HG03097 (cell line): ENCODE data around the gene UBL7.
"Not testable (repeated sequence)": the region's sequence is repeated elsewhere in the genome, so short reads cannot be mapped to it uniquely, and the experiment has no call there.

Experiments used
- ATAC-seq: cut with Tn5 transposase; IDR thresholded peaks from one replicate; pipeline ENCODE4 v1.9.1; 2021; ENCODE audit not compliant: unreplicated experiment, low FRiP score

The UBL7 gene

GRCh38 chr15:74464897-74465296 is 3.9 kb upstream of the UBL7 start:
- ATAC-seq = no peak

GRCh38 chr15:74464216-74464615 is 3.3 kb upstream of the UBL7 start:
- no peak for ATAC-seq

GRCh38 chr15:74463634-74464033 is 2.7 kb upstream of the UBL7 start:
- ATAC-seq = no peak

- no peak for ATAC-seq
Measured at GRCh38 chr15:74461847-74462511, 1.0 kb upstream of the UBL7 start.

GRCh38 chr15:74460298-74460697 is 662 bp downstream of the UBL7 start:
- no peak for ATAC-seq

GRCh38 chr15:74459798-74460197 is 1.2 kb downstream of the UBL7 start:
- ATAC-seq = not testable (repeated sequence)

GRCh38 chr15:74458473-74458872 is 2.5 kb downstream of the UBL7 start:
- no peak for ATAC-seq

- ATAC-seq = not testable (repeated sequence)
Measured at GRCh38 chr15:74457036-74457435, 3.9 kb downstream of the UBL7 start.

GRCh38 chr15:74454764-74455500 is 6.0 kb downstream of the UBL7 start:
- no peak for ATAC-seq

- ATAC-seq = no peak
Measured at GRCh38 chr15:74453925-74454763, 6.8 kb downstream of the UBL7 start.

GRCh38 chr15:74451861-74452835 is 8.8 kb downstream of the UBL7 start:
- no peak for ATAC-seq

- no peak for ATAC-seq
Measured at GRCh38 chr15:74451322-74451721, 9.6 kb downstream of the UBL7 start.

- no peak for ATAC-seq
Measured at GRCh38 chr15:74449643-74450205, 11.2 kb downstream of the UBL7 start.

- no peak for ATAC-seq
Measured at GRCh38 chr15:74449095-74449494, 11.9 kb downstream of the UBL7 start.

- ATAC-seq = no peak
Measured at GRCh38 chr15:74445816-74446763, 14.9 kb downstream of the UBL7 start.

- no peak for ATAC-seq
Measured at GRCh38 chr15:74444106-74445062, 16.6 kb downstream of the UBL7 start.

- ATAC-seq = no peak
Measured at GRCh38 chr15:74443100-74443909, 17.7 kb downstream of the UBL7 start.
